SU-DHL-6 (cell line): ENCODE results near the gene CHIC2.

ENCODE experiments used
- EZH2phosphoT487 ChIP-seq: fragments of 200-600 bp; sonication (generic), shearing (Covaris generic); conservative IDR thresholded peaks from 2 replicates; pipeline ENCODE4 v1.6.1; 2018; ENCODE audit warnings: mild to moderate bottlenecking, antibody characterized with exemption, low read length, moderate library complexity, mixed read lengths
- TF ChIP-seq, protein P1 (sequence below): fragments of 200-600 bp; sonication (generic); IDR thresholded peaks from one replicate; pipeline ENCODE4 v1.5.1; 2017; ENCODE audit warnings: antibody characterized with exemption, mild to moderate bottlenecking, low read length, moderate library complexity; ENCODE audit not compliant: insufficient read depth, poor library complexity, severe bottlenecking

- TF ChIP-seq, protein P1, sequence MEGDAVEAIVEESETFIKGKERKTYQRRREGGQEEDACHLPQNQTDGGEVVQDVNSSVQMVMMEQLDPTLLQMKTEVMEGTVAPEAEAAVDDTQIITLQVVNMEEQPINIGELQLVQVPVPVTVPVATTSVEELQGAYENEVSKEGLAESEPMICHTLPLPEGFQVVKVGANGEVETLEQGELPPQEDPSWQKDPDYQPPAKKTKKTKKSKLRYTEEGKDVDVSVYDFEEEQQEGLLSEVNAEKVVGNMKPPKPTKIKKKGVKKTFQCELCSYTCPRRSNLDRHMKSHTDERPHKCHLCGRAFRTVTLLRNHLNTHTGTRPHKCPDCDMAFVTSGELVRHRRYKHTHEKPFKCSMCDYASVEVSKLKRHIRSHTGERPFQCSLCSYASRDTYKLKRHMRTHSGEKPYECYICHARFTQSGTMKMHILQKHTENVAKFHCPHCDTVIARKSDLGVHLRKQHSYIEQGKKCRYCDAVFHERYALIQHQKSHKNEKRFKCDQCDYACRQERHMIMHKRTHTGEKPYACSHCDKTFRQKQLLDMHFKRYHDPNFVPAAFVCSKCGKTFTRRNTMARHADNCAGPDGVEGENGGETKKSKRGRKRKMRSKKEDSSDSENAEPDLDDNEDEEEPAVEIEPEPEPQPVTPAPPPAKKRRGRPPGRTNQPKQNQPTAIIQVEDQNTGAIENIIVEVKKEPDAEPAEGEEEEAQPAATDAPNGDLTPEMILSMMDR: no peak
- no peak for TF ChIP-seq EZH2phosphoT487
Measured at GRCh38 chr4:54038056-54038455, 26.3 kb downstream of the CHIC2 start.
